ENCODE results near the gene PDE1A.
A peak's percentile ranks its signal among the peaks of the same experiment; 100 is the strongest.

PDE1A gene

GRCh38 chr2:182426918-182427240, at the start of gene PDE1A:
Gene PDE1A, minus strand, starts transcription at chr2:182427036.
- DNase-seq = no peak

GRCh38 chr2:182473635-182474034, 46.8 kb upstream of the PDE1A start:
- no peak for DNase-seq

GRCh38 chr2:182463760-182464159, 36.9 kb upstream of the PDE1A start:
- no peak for DNase-seq

GRCh38 chr2:182456784-182457183, 29.9 kb upstream of the PDE1A start:
- DNase-seq = peak; percentile 21

- DNase-seq = no peak
These were observed 25.7 kb upstream of the PDE1A start for GRCh38 chr2:182452456-182452990.

GRCh38 chr2:182448371-182448770, 21.5 kb upstream of the PDE1A start:
- DNase-seq = no peak

- peak; percentile 49 for DNase-seq
These were observed 21.0 kb upstream of the PDE1A start for GRCh38 chr2:182447863-182448262.

GRCh38 chr2:182447163-182447562, 20.3 kb upstream of the PDE1A start:
- no peak for DNase-seq

- no peak for DNase-seq
These were observed 19.3 kb upstream of the PDE1A start for GRCh38 chr2:182446087-182446486.

GRCh38 chr2:182445391-182445965, 18.6 kb upstream of the PDE1A start:
- DNase-seq = no peak

- DNase-seq = peak; percentile 4
These were observed 18.0 kb upstream of the PDE1A start for GRCh38 chr2:182444806-182445205.

GRCh38 chr2:182444170-182444569, 17.3 kb upstream of the PDE1A start:
- no peak for DNase-seq

- DNase-seq = no peak
These were observed 9.4 kb upstream of the PDE1A start for GRCh38 chr2:182436252-182436651.

GRCh38 chr2:182435754-182436153, 8.9 kb upstream of the PDE1A start:
- DNase-seq = peak; percentile 15

GRCh38 chr2:182432051-182432450, 5.2 kb upstream of the PDE1A start:
- peak; percentile 3 for DNase-seq

GRCh38 chr2:182428476-182428875, 1.6 kb upstream of the PDE1A start:
- no peak for DNase-seq

- no peak for DNase-seq
These were observed 536 bp downstream of the PDE1A start for GRCh38 chr2:182426082-182426917.

- no peak for DNase-seq
These were observed 4.0 kb downstream of the PDE1A start for GRCh38 chr2:182422864-182423263.

- DNase-seq = no peak
These were observed 6.2 kb downstream of the PDE1A start for GRCh38 chr2:182420669-182421068.

GRCh38 chr2:182416861-182417260, 10.0 kb downstream of the PDE1A start:
- no peak for DNase-seq

- DNase-seq = no peak
These were observed 10.6 kb downstream of the PDE1A start for GRCh38 chr2:182416191-182416590.

GRCh38 chr2:182415771-182416170, 11.1 kb downstream of the PDE1A start:
- no peak for DNase-seq

GRCh38 chr2:182412858-182413257, 14.0 kb downstream of the PDE1A start:
- DNase-seq = no peak

- no peak for DNase-seq
These were observed 16.7 kb downstream of the PDE1A start for GRCh38 chr2:182410120-182410519.

GRCh38 chr2:182406221-182406620, 20.6 kb downstream of the PDE1A start:
- peak; percentile 40 for DNase-seq

Measured in fibroblast of skin of right quadriceps (primary cell).